IMR-90 (cell line): ENCODE data around the gene PSD. TPM values are rescaled to one million over a fixed set of nuclear protein-coding genes. Genes with fewer than 3 reads are reported as not detected.
A peak's percentile ranks its signal among the peaks of the same experiment; 100 is the strongest.

Source experiments
- ATAC-seq: fragments of 200-7000 bp; cut with Tn5 transposase; 2 replicates; pipeline ENCODE4 v1.9.1; 2020; ENCODE audit warnings: low read depth, mild to moderate bottlenecking, moderate library complexity
- BruUV-seq: library from RNA; stranded (reverse); fragments of 400-500 nt; replicated peaks from 2 replicates; lab custom pipeline; 2021; lab: Mats Ljungman, UMichigan
- CTCF ChIA-PET: fragments of 300-600 bp; formaldehyde crosslinking; extraction: SDS; loops from one replicate; lab custom pipeline; 2021; ENCODE audit warnings: antibody characterized with exemption; lab: Yijun Ruan, JAX
- POLR2A ChIA-PET: fragments of 300-600 bp; sonication (Branson Sonifier 250); formaldehyde crosslinking; loops from one replicate; lab custom pipeline; 2022; ENCODE audit warnings: antibody characterized with exemption; ENCODE audit not compliant: unreplicated experiment; lab: Charles Lee
- DNase-seq: peaks from one replicate; pipeline ENCODE4 v3.0.0; 2013
- H2AFZ ChIP-seq: replicated peaks from 2 replicates; pipeline ENCODE3; 2013; ENCODE audit warnings: low read length, mild to moderate bottlenecking; ENCODE audit not compliant: poor library complexity
- H2AK5ac ChIP-seq: 2 replicates; pipeline ENCODE4 v1.6.1; 2013; ENCODE audit warnings: low read depth, low read length, inconsistent platforms
- H2AK9ac ChIP-seq: replicated peaks from 2 replicates; pipeline ENCODE3; 2013; ENCODE audit warnings: mild to moderate bottlenecking, low read depth, low read length, moderate library complexity; ENCODE audit not compliant: poor library complexity
- H2BK120ac ChIP-seq: 2 replicates; pipeline ENCODE4 v1.6.1; 2013; ENCODE audit warnings: low read depth, low read length, inconsistent platforms
- H2BK15ac ChIP-seq: 3 replicates; pipeline ENCODE4 v1.6.1; 2013; ENCODE audit warnings: low read depth, low read length, inconsistent platforms
- H2BK20ac ChIP-seq: 2 replicates; pipeline ENCODE4 v1.6.1; 2013; ENCODE audit warnings: low read depth, mild to moderate bottlenecking, inconsistent platforms, low read length, moderate library complexity
- H2BK5ac ChIP-seq: 2 replicates; pipeline ENCODE4 v1.6.1; 2013; ENCODE audit warnings: mild to moderate bottlenecking, low read depth, low read length, inconsistent platforms; ENCODE audit not compliant: poor library complexity, severe bottlenecking
- H3K14ac ChIP-seq: replicated peaks from 2 replicates; pipeline ENCODE4 v1.6.1; 2013; ENCODE audit warnings: low read depth, low read length, inconsistent platforms
- H3K18ac ChIP-seq: 2 replicates; pipeline ENCODE4 v1.6.1; 2013; ENCODE audit warnings: low read depth, low read length, control low read depth
- H3K23ac ChIP-seq: 2 replicates; pipeline ENCODE4 v1.6.1; 2013; ENCODE audit warnings: low read depth, low read length, inconsistent platforms
- H3K27ac ChIP-seq: 2 replicates; pipeline ENCODE4 v1.5.1; 2013; ENCODE audit warnings: mild to moderate bottlenecking, control low read depth, low read length; ENCODE audit not compliant: insufficient read depth
- H3K27me3 ChIP-seq: 2 replicates; pipeline ENCODE4 v1.6.1; 2013; ENCODE audit warnings: low read length; ENCODE audit not compliant: control insufficient read depth, insufficient read depth
- H3K36me3 ChIP-seq: 2 replicates; pipeline ENCODE4 v1.6.1; 2013; ENCODE audit warnings: low read length, mixed read lengths; ENCODE audit not compliant: control insufficient read depth, insufficient read depth
- H3K4ac ChIP-seq: 2 replicates; pipeline ENCODE4 v1.6.1; 2013; ENCODE audit warnings: low read depth, low read length, inconsistent platforms
- H3K4me1 ChIP-seq: 2 replicates; pipeline ENCODE4 v1.6.1; 2013; ENCODE audit warnings: low read length, mixed read lengths; ENCODE audit not compliant: control insufficient read depth, insufficient read depth
- H3K4me2 ChIP-seq: 2 replicates; pipeline ENCODE4 v1.6.1; 2013; ENCODE audit warnings: low read depth, mild to moderate bottlenecking, control low read depth, low read length, moderate library complexity
- H3K4me3 ChIP-seq: 2 replicates; pipeline ENCODE4 v1.5.1; 2013; ENCODE audit warnings: low read depth, mild to moderate bottlenecking, control low read depth, low read length, moderate library complexity; ENCODE audit not compliant: insufficient read depth
- H3K56ac ChIP-seq: 2 replicates; pipeline ENCODE4 v1.6.1; 2013; ENCODE audit warnings: low read length, inconsistent platforms; ENCODE audit not compliant: insufficient read depth; ENCODE audit errors: extremely low read depth
- H3K79me1 ChIP-seq, 2 experiments: 2 replicates each; pipeline ENCODE4 v1.6.1; 2013; ENCODE audit warnings: low read length in 2 of 2, inconsistent platforms in 1 of 2, low read depth in 1 of 2
- H3K9ac ChIP-seq: 2 replicates; pipeline ENCODE4 v1.6.1; 2013; ENCODE audit warnings: low read depth, low read length, control low read depth
- H3K9me1 ChIP-seq: 2 replicates; pipeline ENCODE4 v1.6.1; 2013; ENCODE audit warnings: low read length, inconsistent platforms; ENCODE audit not compliant: insufficient read depth
- H3K9me3 ChIP-seq: 2 replicates; pipeline ENCODE4 v1.6.1; 2013; ENCODE audit warnings: low read length; ENCODE audit not compliant: control insufficient read depth, insufficient read depth
- H4K20me1 ChIP-seq: 2 replicates; pipeline ENCODE4 v1.6.1; 2013; ENCODE audit warnings: low read length, inconsistent platforms; ENCODE audit not compliant: insufficient read depth
- H4K5ac ChIP-seq: 2 replicates; pipeline ENCODE4 v1.6.1; 2013; ENCODE audit warnings: mild to moderate bottlenecking, low read depth, low read length, control low read depth
- H4K8ac ChIP-seq, 2 experiments: 2 replicates each; pipeline ENCODE4 v1.6.1; 2013; ENCODE audit warnings: low read depth in 2 of 2, low read length in 2 of 2, control low read depth in 1 of 2, inconsistent platforms in 1 of 2
- H4K91ac ChIP-seq: 2 replicates; pipeline ENCODE4 v1.6.1; 2013; ENCODE audit warnings: low read depth, low read length, inconsistent platforms; ENCODE audit not compliant: insufficient read depth
- BHLHE40 ChIP-seq: fragments of 150-350 bp; IDR thresholded peaks from 2 replicates; pipeline ENCODE4 v1.6.1; 2016; ENCODE audit warnings: mild to moderate bottlenecking, low read depth, low read length
- CEBPB ChIP-seq: IDR thresholded peaks from 2 replicates; pipeline ENCODE4 v1.6.1; 2012; ENCODE audit warnings: low read depth, low read length, improper control_type of control experiment
- CHD1 ChIP-seq: IDR thresholded peaks from 2 replicates; pipeline ENCODE4 v1.6.1; 2012; ENCODE audit warnings: low read depth, low read length, improper control_type of control experiment
- FOS ChIP-seq: fragments of 150-350 bp; IDR thresholded peaks from 2 replicates; pipeline ENCODE4 v1.6.1; 2016; ENCODE audit warnings: low read depth, low read length
- MAFK ChIP-seq: IDR thresholded peaks from 2 replicates; pipeline ENCODE4 v1.6.1; 2012; ENCODE audit warnings: low read depth, low read length, improper control_type of control experiment
- MAZ ChIP-seq: IDR thresholded peaks from 2 replicates; pipeline ENCODE4 v1.6.1; 2012; ENCODE audit warnings: low read depth, mild to moderate bottlenecking, low read length, improper control_type of control experiment, moderate library complexity, borderline replicate concordance
- MXI1 ChIP-seq: IDR thresholded peaks from 2 replicates; pipeline ENCODE4 v1.6.1; 2012; ENCODE audit warnings: low read depth, mild to moderate bottlenecking, low read length, moderate library complexity, borderline replicate concordance
- NFE2L2 ChIP-seq: fragments of 150-350 bp; IDR thresholded peaks from 2 replicates; pipeline ENCODE4 v1.6.1; 2016; ENCODE audit warnings: low read depth, mild to moderate bottlenecking, low read length
- POLR2A ChIP-seq: IDR thresholded peaks from 2 replicates; pipeline ENCODE4 v1.6.1; 2012; ENCODE audit warnings: mild to moderate bottlenecking, low read depth, low read length
- RCOR1 ChIP-seq: IDR thresholded peaks from 2 replicates; pipeline ENCODE4 v1.6.1; 2012; ENCODE audit warnings: mild to moderate bottlenecking, low read length, improper control_type of control experiment; ENCODE audit not compliant: insufficient replicate concordance
- RFX5 ChIP-seq: IDR thresholded peaks from 2 replicates; pipeline ENCODE4 v1.8.0; 2012; ENCODE audit warnings: low read depth, mild to moderate bottlenecking, low read length, moderate library complexity
- SMC3 ChIP-seq: fragments of 150-350 bp; IDR thresholded peaks from 2 replicates; pipeline ENCODE4 v1.6.1; 2016; ENCODE audit warnings: low read depth, mild to moderate bottlenecking, antibody characterized with exemption, low read length, moderate library complexity
- WGBS, 2 experiments: methylation state at CpG; one replicate each; pipeline versions ENCODE4 v1.1.5 to v1.1.7; 2013; ENCODE audit warnings: missing lambda C conversion rate in 2 of 2; ENCODE audit not compliant: insufficient read length in 1 of 2; ENCODE audit errors: extremely low coverage in 2 of 2; 5-methylcytosine and 5-hydroxymethylcytosine counted together
- dilution Hi-C: fragments of 300-500 bp; cut with HindIII; formaldehyde crosslinking; loops from one replicate; pipeline ENCODE4 v1.14.3; 2018; ENCODE audit warnings: low sequenced_read_pairs; ENCODE audit not compliant: unreplicated experiment
- in situ Hi-C: fragments of 300-500 bp; cut with MboI; formaldehyde crosslinking; loops from 3 replicates; pipeline ENCODE4 v1.14.3; 2019; ENCODE audit warnings: low sequenced_read_pairs, inconsistent platforms, mixed read lengths
- intact Hi-C: fragments of 100-400 bp; cut with micrococcal nuclease; formaldehyde crosslinking; loops from 2 replicates; pipeline ENCODE4 v1.10.0; 2022
- polyA plus RNA-seq, 3 experiments: library from polyadenylated mRNA; depleted of rRNA; stranded (reverse); fragments of >200 nt; gene quantifications; 2 replicates each; pipeline ENCODE4 v1.2.3, GENCODE V29; 2012; ENCODE audit warnings: low replicate concordance in 1 of 3
- total RNA-seq: library from RNA; depleted of rRNA; stranded (reverse); fragments of >200 nt; gene quantifications from 2 replicates; pipeline ENCODE4 v1.2.3, GENCODE V29; 2012
- TF ChIP-seq, protein P1 (sequence below): fragments of 150-350 bp; IDR thresholded peaks from 2 replicates; pipeline ENCODE4 v1.6.1; 2016; ENCODE audit warnings: low read depth, mild to moderate bottlenecking, low read length, moderate library complexity, borderline replicate concordance
- TF ChIP-seq, protein P2 (sequence below): conservative IDR thresholded peaks from 2 replicates; pipeline ENCODE4 v1.5.1; 2012; ENCODE audit warnings: mild to moderate bottlenecking, low read depth, low read length, improper control_type of control experiment
- TF ChIP-seq, protein P3 (sequence below): fragments of 150-350 bp; IDR thresholded peaks from 2 replicates; pipeline ENCODE4 v1.6.1; 2017; ENCODE audit warnings: mild to moderate bottlenecking, antibody characterized with exemption, low read length, low read depth

PSD gene
- total and polyA plus RNA-seq, 2 of the 4 experiments (the other 2 are of a cell fraction), result 2.0 to 4.4 TPM

DNA sequence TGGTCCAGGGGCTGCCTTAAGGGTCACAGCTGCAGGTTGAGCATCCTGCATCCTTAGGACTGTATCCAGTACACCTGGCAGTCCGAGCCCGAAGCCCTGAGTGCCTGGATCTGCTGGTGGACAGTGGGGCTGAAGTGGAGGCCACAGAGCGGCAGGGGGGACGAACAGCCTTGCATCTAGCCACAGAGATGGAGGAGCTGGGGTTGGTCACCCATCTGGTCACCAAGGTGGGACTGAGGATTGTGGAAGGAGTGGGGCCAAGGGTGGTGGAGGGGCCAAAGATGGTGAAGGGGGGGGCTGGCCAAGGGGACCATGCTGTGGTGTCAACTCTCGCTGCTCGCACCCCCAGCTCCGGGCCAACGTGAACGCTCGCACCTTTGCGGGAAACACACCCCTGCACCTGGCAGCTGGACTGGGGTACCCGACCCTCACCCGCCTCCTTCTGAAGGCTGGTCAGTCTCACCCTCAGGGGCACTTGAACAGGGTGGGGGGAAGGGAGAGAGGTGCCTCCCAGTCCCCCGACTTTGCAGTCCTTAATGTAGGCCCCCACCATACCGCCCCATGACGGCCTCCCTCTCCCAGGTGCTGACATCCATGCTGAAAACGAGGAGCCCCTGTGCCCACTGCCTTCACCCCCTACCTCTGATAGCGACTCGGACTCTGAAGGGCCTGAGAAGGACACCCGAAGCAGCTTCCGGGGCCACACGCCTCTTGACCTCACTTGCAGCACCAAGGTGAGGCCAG lies 17.8 kb downstream of the PSD start:
- no peak overlapping the region for H4K91ac ChIP-seq
- peaks cover 15% of the 10 kb centered on the region for H3K4me1 ChIP-seq
- 0 out of 2 replicates have a peak overlapping the region, but pooled peaks have one; percentile 5 for H2AK5ac ChIP-seq
- no peak overlapping the region for H3K4me3 ChIP-seq
- H2BK20ac ChIP-seq, result no peak overlapping the region
- ATAC-seq, result no peak
- POLR2A ChIA-PET, result no interaction called here
- no peak overlapping the region for H3K14ac ChIP-seq
- H2AFZ ChIP-seq, result no peak overlapping the region
- H3K9me1 ChIP-seq, result peaks cover 6% of the 10 kb centered on the region; the same call in 1 of the 2 replicates
- H3K36me3 ChIP-seq, result peaks cover 26% of the 10 kb centered on the region
- H3K56ac ChIP-seq, result no peak overlapping the region
- H2BK5ac ChIP-seq, result no peak overlapping the region
- H3K79me1 ChIP-seq, result peaks cover 26 to 29% of the 10 kb centered on the region in 2 experiments
- in situ Hi-C loops (no loop called here), intact Hi-C loops (no loop called here), dilution Hi-C loops (no loop called here)
- H3K18ac ChIP-seq, result no peak overlapping the region
- no peak overlapping the region for H3K27ac ChIP-seq
- BruUV-seq, result no TSS peak
- CTCF ChIA-PET, result interaction anchor here (1.5 kb wide), 1 partner anchor 87 kb away, joined by 3 read pairs; no protein-coding TSS in a partner anchor
- no peak for DNase-seq
- H4K5ac ChIP-seq, result no peak overlapping the region
- H3K23ac ChIP-seq, result no peak overlapping the region
- H4K20me1 ChIP-seq, result peaks cover 6% of the 10 kb centered on the region
- H2AK9ac ChIP-seq, result peak overlapping the region; percentile 55
- H4K8ac ChIP-seq, result no peak overlapping the region
- H3K4me2 ChIP-seq, result no peak overlapping the region
- no peaks in the 10 kb centered on the region for H3K9me3 ChIP-seq
- no peak overlapping the region for H3K9ac ChIP-seq
- no peak overlapping the region for H2BK15ac ChIP-seq
- H2BK120ac ChIP-seq, result no peak overlapping the region
- no peaks in the 10 kb centered on the region for H3K27me3 ChIP-seq
- no peak overlapping the region for H3K4ac ChIP-seq
- 98% methylated on average over 5 of the region's 22 CpGs; no CpG with 5 or more reads in 1 of the 2 experiments for WGBS, 2 experiments
- TF ChIP-seq BHLHE40 (no peak), POLR2A (no peak), SMC3 (no peak), MXI1 (no peak), FOS (no peak), RCOR1 (no peak), MAFK (no peak), NFE2L2 (no peak), CHD1 (no peak), RFX5 (no peak), MAZ (no peak), CEBPB (no peak)
- TF ChIP-seq, protein P1, sequence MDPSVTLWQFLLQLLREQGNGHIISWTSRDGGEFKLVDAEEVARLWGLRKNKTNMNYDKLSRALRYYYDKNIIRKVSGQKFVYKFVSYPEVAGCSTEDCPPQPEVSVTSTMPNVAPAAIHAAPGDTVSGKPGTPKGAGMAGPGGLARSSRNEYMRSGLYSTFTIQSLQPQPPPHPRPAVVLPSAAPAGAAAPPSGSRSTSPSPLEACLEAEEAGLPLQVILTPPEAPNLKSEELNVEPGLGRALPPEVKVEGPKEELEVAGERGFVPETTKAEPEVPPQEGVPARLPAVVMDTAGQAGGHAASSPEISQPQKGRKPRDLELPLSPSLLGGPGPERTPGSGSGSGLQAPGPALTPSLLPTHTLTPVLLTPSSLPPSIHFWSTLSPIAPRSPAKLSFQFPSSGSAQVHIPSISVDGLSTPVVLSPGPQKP, result no peak
- TF ChIP-seq, protein P2, sequence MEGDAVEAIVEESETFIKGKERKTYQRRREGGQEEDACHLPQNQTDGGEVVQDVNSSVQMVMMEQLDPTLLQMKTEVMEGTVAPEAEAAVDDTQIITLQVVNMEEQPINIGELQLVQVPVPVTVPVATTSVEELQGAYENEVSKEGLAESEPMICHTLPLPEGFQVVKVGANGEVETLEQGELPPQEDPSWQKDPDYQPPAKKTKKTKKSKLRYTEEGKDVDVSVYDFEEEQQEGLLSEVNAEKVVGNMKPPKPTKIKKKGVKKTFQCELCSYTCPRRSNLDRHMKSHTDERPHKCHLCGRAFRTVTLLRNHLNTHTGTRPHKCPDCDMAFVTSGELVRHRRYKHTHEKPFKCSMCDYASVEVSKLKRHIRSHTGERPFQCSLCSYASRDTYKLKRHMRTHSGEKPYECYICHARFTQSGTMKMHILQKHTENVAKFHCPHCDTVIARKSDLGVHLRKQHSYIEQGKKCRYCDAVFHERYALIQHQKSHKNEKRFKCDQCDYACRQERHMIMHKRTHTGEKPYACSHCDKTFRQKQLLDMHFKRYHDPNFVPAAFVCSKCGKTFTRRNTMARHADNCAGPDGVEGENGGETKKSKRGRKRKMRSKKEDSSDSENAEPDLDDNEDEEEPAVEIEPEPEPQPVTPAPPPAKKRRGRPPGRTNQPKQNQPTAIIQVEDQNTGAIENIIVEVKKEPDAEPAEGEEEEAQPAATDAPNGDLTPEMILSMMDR, result no peak
- TF ChIP-seq, protein P3, sequence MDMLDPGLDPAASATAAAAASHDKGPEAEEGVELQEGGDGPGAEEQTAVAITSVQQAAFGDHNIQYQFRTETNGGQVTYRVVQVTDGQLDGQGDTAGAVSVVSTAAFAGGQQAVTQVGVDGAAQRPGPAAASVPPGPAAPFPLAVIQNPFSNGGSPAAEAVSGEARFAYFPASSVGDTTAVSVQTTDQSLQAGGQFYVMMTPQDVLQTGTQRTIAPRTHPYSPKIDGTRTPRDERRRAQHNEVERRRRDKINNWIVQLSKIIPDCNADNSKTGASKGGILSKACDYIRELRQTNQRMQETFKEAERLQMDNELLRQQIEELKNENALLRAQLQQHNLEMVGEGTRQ, result no peak
